HG02970 (cell line): ENCODE results near the gene DGKI.

Experiments
- ATAC-seq: cut with Tn5 transposase; IDR thresholded peaks from one replicate; pipeline ENCODE4 v1.9.1; 2021; ENCODE audit warnings: mild to moderate bottlenecking, moderate library complexity, moderate number of reproducible peaks; ENCODE audit not compliant: unreplicated experiment, low FRiP score

DGKI gene

DNA sequence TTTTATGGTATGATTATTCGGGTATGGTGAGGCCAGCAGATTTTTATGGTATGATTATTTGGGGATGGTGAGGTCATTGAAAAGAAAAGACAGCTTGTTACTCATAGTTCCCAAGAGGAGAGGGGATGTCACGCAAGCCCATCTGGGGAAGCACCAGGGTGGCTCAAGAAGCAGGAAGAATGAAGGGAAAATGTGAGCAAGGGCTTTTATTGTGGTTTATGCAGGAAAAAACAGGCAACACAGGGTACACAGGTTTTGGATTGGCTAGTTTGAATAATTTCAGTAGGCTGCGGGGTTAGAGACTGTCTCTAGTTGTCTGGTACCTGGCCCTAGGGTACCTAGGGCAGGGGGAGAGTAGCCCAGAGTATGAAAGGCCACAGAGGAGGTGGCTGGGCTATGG, 26.8 kb upstream of the DGKI start:
- no peak for ATAC-seq

DNA sequence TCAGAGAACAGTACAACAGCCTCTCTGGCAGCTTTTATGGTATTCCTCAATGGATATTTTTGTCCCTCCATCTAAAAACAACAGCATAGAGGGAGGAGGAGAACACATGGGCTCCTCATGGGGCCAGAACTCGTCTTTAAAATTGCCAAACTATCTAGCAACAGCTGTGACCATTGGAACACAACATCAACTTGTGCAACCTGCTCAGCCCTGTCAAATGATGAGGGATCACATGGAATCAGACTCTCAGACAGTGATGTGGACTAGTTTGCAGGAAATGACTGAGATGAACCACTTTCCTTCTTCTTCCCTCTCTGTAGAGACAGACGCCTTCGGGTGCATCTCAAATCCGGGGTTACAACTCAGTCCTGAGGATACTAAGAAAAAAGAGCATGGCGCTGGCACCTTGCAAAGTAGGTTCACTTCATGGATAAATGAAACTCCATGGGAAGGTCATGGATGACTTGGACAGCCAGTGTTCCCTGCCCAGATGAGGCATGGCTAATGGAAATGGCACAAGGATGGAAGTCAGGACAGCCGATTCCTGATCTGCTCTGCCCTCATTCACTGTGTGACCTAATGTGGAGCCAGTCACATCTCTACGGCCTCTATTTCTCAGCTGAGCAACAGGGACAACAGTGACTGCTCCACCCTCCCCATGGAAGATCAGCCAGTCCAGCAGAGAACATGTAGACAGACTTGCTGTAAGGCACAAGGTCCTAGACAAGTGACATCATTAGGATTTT, 24.6 kb upstream of the DGKI start:
- no peak for ATAC-seq

DNA sequence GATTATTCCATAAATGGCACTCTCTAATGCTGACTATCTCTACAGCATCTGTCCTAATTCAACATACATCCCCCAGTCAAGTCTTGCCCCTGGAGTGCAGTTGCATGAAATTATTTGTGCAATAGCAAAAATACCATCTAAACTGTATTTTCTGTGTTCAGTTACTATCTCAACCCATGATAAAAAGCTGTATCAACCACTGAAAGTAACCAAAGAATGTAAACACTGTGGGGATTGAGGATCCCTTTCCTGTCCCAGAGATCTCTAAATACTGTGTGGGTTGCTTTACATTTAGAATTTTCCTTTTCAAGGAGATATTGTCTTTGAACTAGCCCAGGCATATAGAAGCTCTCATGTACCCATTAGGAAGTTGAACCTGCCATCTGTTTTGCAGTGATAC, 23.9 kb upstream of the DGKI start:
- ATAC-seq: no peak

DNA sequence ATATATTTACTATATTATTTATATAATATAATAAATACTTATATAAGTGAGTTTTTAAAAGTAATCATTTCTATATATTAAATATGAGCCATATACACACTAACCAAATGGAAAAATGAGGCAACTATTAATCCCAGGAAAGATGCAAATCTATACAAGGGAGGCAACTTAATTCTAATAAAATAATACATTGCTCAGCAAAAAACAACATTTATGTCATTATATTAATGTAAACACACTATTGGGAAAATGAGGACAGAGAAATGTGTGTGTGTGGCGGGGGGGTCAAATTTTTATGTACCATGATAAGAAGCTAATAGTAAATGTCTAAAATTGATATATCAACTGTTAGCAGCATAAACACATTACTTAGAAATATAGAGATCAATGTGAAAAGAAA, 23.3 kb upstream of the DGKI start:
- ATAC-seq: no peak

DNA sequence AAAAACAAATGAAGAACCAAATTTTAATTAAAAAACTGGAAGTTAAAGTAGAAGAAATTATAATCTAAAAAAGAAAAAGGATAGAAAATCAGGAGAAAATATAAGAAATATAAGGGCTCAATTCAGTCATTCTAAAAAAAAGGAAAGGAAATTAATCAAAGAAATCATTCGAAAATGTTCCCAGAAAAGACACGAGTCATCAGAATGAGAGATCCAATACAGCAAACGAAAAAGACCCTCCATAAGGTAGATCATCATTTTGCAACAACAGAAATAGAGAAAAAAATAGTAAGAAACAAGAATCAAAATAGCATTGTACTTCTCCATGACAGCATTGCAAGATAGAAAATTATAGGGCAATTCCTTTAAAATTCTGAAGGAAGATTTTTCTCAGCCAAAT, 22.5 kb upstream of the DGKI start:
- no peak for ATAC-seq

DNA sequence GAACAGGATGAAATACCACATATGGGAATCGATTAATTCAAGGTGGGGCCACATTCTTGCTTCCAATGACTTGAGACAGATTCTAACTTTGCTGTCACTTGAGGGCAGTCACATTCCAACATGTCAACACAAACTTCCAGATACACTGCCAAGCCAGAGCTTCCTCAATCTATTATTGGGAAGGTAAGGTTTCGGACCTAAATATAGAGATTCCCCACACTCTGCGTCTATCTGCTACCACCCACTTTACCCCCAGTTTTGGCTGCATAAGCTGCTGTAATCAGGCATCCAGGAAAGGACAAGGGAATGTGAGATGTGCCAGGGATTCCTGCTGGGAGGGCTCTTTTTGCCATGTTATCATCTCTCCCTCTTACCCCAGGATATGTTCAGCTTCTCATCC, 20.5 kb upstream of the DGKI start:
- no peak for ATAC-seq

DNA sequence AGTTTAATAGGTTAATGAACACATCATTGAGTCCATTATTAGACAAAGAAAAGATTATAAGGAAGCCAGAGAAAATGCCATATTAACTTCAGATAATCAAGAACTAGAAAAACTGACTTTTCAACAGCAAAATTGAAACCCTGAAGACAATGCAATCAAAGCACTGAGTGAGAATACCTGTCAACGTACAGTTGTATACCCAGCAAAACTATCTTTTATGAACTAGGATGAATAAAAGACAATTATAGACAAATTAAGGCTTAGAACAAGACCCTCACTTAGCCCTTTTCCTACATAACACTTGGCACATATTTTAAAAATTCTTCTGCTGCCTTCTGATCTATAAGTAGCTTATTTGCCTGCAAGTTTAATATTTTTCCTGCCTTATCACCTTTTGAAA, 19.0 kb upstream of the DGKI start:
- ATAC-seq: no peak

DNA sequence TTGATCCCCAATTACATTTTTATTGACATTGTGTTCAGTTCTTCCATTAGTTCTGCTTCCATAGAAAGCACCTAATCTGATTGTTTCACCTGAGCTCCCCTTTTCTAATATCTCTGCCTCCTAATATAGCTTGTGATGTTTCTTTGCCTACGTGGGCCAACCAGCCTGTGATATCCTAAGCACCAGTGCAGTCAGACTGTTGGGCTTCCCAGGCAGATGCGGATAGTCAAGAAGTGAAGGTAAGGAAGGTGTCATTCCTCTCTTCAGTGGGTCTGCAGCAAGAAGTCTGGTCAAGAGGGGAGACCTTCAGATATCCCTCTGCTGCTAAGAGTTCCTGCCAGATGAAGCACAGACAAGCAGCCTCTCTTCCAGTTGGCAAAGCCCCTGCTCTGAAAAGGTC, 16.2 kb upstream of the DGKI start:
- ATAC-seq: no peak

DNA sequence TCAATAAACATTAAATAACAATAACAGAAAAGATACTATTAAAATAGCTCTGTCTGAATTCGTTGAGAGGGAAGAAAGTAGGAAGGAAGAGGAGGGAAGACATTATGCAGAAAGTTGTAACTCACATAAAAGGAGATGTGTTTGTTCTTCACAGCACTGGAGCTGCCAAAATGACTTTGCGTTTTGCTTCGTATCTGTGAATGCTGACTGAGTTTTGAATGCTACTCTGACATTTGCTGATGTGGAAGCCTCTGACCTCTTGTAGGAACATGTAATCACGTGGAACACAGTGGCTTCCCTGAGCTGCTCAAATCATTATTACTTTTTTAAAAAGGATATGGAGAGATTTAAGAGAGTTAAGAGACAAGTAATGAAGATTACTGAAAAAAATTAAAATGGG, 15.6 kb upstream of the DGKI start:
- ATAC-seq: no peak

DNA sequence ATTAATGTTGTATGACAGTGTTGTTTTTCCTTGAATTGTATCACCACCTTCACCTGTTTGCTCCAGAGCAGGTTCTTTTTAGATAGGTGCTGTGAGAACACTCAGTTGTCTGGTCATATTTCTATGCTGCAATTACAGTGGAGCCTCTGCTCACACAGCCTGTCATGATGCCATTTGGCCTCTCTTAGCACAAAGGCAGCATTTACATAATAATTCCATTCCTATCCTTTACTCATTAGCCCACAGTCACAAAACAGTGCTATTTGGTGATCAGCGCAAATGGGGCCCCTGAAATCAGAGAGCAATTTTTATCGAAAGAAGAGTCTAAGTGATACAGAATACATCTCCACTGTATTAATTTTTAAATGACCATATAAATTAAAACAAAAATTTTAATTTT, 13.8 kb upstream of the DGKI start:
- ATAC-seq: no peak

DNA sequence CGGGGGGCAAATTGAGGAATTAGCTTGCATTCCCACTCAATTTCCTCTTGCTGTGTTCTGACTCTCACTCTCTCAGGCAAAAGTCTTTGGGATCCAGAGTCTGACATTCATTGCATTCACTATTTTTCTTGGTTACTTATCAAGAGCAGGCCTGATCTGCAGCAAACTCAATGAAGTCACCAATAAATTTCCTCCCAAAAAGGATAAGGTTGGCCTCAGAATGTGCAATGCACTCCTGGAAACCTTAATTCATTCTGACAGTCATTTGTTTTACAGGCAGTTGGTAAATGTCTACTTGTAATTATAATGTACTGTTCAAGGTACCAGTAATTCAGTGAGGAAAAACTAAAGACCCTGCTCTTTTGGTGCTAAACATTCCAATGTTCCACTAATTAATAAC, 6.3 kb upstream of the DGKI start:
- no peak for ATAC-seq

DNA sequence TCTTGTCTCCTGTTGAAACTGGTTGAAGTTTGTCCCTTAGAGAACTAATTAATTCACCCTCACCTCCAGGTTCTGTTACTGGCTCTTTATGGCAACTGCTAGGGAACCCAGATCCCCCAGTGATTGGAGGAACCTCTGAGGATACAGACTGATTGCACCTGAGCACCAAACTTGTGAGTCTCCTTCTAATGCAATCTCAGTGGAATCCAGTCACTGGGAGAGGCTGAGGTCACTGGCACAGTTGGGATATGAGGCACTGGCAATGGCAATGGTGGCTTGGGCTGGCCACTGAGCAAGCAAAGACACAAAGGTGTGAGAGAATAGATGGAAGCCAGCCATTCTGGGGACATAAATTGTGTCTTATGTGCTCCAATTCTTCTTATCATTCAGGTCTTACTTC, 5.3 kb upstream of the DGKI start:
- no peak for ATAC-seq

DNA sequence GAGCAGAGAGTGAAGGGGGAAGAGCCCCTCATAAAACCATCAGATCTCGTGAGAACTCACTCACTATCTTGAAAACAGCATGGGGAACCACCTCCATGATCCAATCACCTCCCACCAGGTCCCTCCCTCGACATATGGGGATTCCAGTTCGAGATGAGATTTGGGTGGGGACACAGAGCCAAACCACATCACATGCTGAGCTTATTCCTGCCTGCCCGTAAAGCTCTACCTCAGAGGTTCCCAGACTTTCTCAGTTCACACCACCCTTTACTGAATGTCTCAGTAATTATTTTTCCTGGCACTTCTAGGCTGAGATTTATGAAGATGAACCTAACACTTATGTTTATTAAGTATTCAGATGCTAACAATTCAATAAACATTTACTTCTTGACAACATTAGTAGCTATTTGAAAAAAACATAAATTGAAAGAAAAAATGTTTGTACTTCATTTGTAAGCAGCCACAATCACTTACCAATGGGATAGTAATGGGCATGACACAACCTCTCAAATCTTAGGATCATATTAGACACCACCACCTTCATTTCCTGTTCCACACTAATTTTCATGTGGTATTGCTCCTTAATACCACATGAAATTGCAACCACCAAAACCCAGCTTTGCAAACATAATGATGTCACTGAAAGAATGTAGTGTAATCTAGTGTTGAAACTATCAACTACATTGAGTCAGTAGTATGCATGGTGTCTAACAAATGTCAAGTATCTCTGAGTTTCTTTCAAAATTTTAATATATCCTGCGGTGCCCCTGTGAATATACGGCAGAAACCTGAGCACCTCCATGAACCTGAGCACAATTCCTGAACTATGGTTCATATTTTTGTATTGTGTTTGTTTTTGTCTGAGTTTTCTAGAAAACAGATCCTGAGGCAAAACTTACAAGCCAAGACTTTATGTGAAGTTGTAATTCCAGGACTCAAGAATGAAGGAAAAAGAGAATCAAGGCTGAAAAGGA, 4.5 kb upstream of the DGKI start:
- no peak for ATAC-seq

DNA sequence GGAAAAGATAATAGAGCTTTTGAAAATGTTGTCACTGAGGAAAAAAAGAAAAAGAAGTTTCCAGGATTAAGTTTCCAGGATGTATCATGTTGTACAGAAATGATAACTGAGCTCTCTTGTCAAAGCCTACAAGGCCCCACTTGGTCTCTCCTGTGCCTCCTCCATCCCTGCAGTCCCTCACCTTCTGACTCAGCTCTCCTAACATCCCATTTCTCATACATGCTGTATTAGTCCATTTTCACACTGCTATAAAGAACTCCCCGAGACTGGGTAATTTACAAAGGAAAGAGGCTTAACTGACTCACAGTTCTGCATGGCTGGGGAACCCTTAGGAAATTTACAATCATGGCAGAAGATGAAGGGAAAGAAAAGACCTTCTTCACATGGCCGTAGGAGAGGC, 3.8 kb upstream of the DGKI start:
- no peak for ATAC-seq

DNA sequence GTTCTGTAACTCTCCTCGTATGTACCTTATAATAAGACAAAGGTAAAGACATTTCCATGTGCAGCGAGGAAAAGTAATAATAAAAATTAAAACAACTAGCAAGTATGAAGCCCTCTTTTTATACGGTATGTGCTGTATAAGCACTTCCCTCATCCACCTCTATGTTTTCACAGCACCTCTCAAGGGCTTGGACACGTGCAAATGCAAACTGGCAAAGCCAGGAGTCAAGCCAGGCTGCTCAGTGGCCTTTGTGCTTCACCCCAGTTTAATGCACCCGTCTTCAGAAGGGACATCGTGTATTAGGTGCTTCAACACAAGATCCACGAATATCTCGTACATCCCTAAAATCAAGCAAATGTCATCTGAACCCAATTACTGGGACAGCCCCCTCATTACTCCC, 1.3 kb upstream of the DGKI start:
- no peak for ATAC-seq

DNA sequence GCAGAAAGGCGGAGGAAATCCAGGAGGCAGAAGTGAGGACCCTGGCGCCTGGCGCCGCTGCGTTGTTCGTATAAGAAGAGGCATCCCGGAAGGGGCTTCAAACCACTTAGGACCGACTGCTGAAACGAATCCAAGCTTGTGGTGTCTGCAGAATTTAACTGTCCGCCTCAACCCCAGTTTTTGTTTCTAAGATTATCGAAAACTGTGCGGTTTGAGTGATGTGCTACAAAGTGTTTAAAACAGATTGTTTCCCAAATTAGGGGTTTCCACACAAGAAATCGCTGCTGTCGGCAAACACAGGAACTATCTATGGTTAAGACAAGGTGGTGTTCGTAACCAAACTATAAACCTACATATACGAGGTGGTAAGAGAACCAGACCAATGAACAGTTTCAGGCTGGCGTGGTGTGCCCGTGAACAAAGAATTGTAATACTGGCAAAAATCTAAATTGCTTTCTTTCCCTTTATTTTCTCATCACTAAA, 835 bp upstream of the DGKI start:
- no peak for ATAC-seq

DNA sequence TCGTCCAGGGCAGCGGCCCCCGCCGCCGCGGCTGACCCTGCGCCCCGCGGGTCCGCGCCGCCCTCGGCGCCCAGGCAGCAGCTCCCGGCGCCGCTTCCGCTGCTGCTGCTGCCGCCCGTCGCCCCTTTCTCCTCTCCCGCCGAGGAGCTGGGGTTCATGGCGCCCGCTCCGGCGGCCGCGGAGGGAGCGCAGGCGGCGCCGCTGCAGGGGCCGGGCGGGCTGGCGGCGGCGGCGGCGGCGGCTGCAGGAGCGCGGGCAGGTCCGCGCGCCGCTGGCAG, 286 bp downstream of the DGKI start:
- ATAC-seq: no peak

DNA sequence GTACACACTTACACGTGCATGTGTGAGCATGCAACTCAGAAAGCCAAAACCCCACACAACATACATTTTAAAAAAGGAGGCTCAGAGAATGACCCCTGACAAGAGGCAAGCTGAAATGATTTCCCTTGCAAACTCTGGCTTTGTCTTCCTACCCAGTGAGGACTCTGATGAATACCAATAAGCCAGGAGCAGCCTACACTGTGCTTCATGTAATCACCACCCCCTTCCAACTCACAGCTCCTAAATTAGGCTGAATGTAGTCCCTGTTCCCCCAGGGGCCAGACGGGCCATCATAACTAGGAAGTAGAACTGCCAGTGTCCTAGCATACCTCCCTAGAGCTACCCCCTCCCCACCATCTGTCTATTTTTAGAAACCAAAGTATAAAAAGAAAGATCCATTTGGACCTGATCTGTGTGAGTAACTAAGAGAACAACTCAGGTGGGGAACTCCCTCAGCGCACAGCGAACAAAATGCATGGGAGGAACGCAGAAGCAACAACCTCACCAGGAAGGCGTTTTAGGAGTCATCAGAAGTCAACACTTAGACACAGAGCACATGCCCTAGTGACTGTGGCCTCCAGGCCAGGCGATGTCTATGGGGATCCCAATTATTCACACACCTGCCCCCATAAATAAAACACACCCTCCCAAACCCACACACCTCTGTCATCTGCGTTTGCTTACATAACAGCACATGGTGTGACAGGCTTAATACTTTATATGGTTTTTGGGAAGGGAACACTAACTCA, 1.9 kb downstream of the DGKI start:
- no peak for ATAC-seq

DNA sequence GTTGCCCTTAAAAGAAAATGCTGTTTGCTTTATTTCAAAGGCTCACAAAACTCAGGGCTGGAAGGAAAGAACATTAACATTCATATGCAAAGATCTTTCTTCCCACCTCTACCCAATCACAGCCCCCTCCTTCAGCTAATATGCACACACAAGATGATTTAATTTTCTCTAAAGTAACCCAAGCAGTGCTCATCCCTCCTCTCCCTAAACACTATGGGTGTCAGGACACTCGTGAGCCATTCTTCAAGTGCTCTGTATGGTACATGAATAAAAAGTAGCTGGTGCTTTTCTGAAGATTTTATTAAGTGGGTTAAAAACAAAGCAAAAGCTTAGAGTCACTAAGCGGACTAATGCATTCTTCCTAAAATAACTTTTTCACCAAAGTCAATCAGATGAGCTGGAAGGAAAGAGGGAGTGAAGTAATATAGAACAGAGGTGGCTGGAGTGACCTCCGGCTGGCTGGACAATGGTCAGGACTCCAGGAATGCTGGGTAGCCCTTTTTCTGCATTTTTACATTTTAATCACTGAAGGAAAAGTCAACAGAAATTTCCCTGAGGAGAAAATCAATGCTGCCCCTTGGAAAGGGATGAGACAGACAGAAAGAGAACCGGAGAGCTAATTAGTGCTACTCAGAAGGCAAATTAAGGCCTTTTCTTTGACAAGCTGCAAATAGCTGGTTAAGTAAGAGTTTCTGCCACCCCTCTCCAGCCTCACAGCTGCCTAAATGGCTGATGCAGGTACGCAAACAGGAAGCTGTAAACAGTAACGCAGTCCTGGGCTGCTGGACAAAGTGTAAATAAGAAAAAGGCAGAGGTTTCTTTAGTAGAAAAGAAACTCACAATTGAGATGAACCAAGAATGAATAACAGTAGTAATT, 6.6 kb downstream of the DGKI start:
- no peak for ATAC-seq

DNA sequence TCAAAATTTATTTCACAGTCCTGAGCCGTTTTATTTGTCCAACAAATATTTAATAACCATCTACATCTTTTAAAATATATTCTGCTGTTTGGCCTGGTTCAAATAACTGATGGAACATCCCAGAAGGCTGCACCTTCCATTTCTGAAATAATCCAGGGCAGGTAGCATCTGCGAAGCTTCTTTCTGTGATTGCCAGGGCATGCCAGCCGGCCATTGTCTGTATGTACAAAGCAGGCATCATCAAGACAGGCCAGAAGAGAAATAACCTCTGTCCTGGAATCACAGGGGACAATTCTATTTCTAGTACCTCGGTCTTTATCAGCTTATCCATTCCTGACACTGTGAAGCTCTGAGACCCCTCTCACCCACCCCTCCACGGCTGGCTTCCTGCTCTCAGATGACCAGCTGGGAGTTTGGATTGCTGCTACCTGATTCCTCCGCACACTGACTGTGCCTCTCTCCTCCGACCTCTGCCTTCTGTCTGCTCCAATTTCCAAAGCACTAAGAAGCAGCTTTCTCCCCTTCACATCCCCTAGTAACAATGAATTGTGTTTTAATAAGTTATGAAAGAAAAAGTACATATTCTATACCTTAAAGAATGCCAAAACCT, 8.0 kb downstream of the DGKI start:
- no peak for ATAC-seq
